Ishikawa (cell line): ENCODE results near the gene TRMT61A.

ENCODE experiments used
- EP300 ChIP-seq: IDR thresholded peaks from 2 replicates; pipeline ENCODE4 v1.6.1; 2012; ENCODE audit warnings: borderline replicate concordance
- MAX ChIP-seq: IDR thresholded peaks from 2 replicates; pipeline ENCODE4 v1.6.1; 2012
- RAD21 ChIP-seq: IDR thresholded peaks from 2 replicates; pipeline ENCODE4 v1.6.1; 2012; ENCODE audit warnings: low read depth
- REST ChIP-seq: IDR thresholded peaks from 2 replicates; pipeline ENCODE4 v1.6.1; 2012; ENCODE audit warnings: low read depth, mild to moderate bottlenecking
- TAF1 ChIP-seq: IDR thresholded peaks from 2 replicates; pipeline ENCODE4 v1.6.1; 2012; ENCODE audit warnings: low read depth, mild to moderate bottlenecking
- YY1 ChIP-seq: IDR thresholded peaks from 2 replicates; pipeline ENCODE4 v1.6.1; 2012; ENCODE audit warnings: low read depth

DNA sequence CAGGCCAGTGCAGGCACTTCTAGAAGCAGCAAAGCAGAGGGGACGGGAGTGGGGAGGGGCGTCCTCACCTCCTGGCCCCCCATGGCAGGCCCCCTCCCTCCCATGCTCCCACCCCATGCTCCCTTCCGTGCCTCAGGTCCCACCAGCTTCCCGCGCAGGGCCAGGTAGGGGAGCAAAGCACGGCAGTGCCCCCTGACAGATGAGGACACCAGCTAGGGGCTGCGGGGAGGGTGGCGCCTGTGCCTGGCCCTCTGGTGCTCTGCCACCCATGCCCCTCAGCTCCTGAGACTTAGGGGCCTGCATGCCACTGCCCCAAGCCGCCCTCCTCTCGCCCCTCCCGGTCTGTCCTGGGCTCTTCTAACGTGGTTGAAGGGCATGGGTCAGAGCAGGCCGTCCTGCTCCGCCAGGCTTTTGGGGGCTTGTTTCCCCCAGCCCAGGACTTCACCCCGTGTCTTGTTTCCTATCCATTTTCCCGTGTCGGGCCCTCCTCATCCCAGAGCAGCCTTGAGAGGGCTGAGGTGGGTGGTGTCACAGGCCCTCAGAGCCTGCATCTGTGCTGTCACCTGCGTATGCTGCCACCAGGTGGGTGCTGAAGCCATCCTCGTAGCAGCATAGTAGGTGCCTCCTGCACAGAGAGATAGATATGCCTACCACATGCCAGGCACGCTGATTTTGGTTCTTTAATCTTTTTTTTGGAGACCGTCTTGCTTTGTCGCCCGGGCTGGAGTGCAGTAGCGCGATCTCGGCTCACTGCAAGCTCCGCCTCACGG is 10.2 kb downstream of the TRMT61A start:
- TF ChIP-seq EP300 (no peak), RAD21 (0 out of 2 replicates have a peak, but pooled peaks have one; percentile 7), MAX (no peak), REST (no peak), YY1 (no peak), TAF1 (no peak)
